ENCODE measurements around the gene TMEM170A.

TMEM170A gene

GRCh38 chr16:75401691-75402090 is 62.8 kb downstream of the TMEM170A start:
- DNase-seq (no peak), ATAC-seq (peak; percentile 62)

- no peak for ATAC-seq
- no peak for DNase-seq
Observed at GRCh38 chr16:75398333-75398732, 66.2 kb downstream of the TMEM170A start.

- DNase-seq, result no peak
- ATAC-seq, result no peak
Observed at GRCh38 chr16:75394941-75395340, 69.5 kb downstream of the TMEM170A start.

Data from stimulated activated naive CD8-positive, alpha-beta T cell treated with anti-CD3 and anti-CD28 coated beads, Interleukin-15, Interleukin-2, amounts not matched to agents 100 U/mL and 50 U/mL, for 24 hours (primary cell).